Kidney epithelial cell (primary cell): Measurements from ENCODE around the gene CRKL. TPM values are rescaled to one million over a fixed set of nuclear protein-coding genes. Genes with fewer than 3 reads are reported as not detected.

ENCODE experiments used
- DNase-seq: peaks from one replicate; pipeline ENCODE4 v3.0.0-alpha.2; 2010; ENCODE audit warnings: low read depth
- H3K27me3 ChIP-seq: 2 replicates; pipeline ENCODE4 v1.6.0; 2011; ENCODE audit warnings: low read length; ENCODE audit not compliant: control insufficient read depth, insufficient read depth
- H3K36me3 ChIP-seq: 2 replicates; pipeline ENCODE4 v1.5.1; 2011; ENCODE audit warnings: low read length; ENCODE audit not compliant: control insufficient read depth, insufficient read depth
- H3K4me3 ChIP-seq: 2 replicates; pipeline ENCODE4 v1.5.1; 2011; ENCODE audit warnings: low read depth, mild to moderate bottlenecking, control low read depth, low read length
- CTCF ChIP-seq: IDR thresholded peaks from 2 replicates; pipeline ENCODE4 v1.5.1; 2011; ENCODE audit warnings: mild to moderate bottlenecking, moderate library complexity, low read length, control low read depth, inconsistent platforms; ENCODE audit not compliant: insufficient read depth, poor library complexity, severe bottlenecking
- total RNA-seq: library from RNA; depleted of rRNA; stranded (reverse); fragments of >200 nt; gene quantifications from 2 replicates; pipeline ENCODE4 v1.2.3, GENCODE V29; 2015

CRKL gene
- total RNA-seq, 1 donor from 2014 or later, result 47.7 TPM

GRCh38 chr22:20995329-20996030, 78.3 kb downstream of the CRKL start:
- Histone ChIP-seq H3K27me3 (no peaks in the 10 kb centered on the region), H3K36me3 (peaks cover 5% of the 10 kb centered on the region), H3K4me3 (no peak overlapping the region)
- DNase-seq, result no peak
- TF ChIP-seq CTCF, result no peak

- no peak for DNase-seq
- Histone ChIP-seq H3K36me3 (peaks cover 5% of the 10 kb centered on the region), H3K4me3 (no peak overlapping the region), H3K27me3 (no peaks in the 10 kb centered on the region)
- no peak for TF ChIP-seq CTCF
These were observed 78.8 kb downstream of the CRKL start for GRCh38 chr22:20996031-20996410.

- H3K27me3 ChIP-seq, result no peaks in the 10 kb centered on the region
- no peak overlapping the region for H3K4me3 ChIP-seq
- TF ChIP-seq CTCF, result no peak
- no peak for DNase-seq
- H3K36me3 ChIP-seq, result peaks cover 5% of the 10 kb centered on the region
These were observed 79.7 kb downstream of the CRKL start for GRCh38 chr22:20996598-20997535.

- TF ChIP-seq CTCF, result no peak
- Histone ChIP-seq H3K27me3 (no peaks in the 10 kb centered on the region), H3K36me3 (peaks cover 5% of the 10 kb centered on the region), H3K4me3 (no peak overlapping the region)
- no peak for DNase-seq
These were observed 80.5 kb downstream of the CRKL start for GRCh38 chr22:20997536-20998257.

- no peak for DNase-seq
- Histone ChIP-seq H3K4me3 (no peak overlapping the region), H3K36me3 (peaks cover 5% of the 10 kb centered on the region), H3K27me3 (no peaks in the 10 kb centered on the region)
- TF ChIP-seq CTCF, result no peak
These were observed 81.5 kb downstream of the CRKL start for GRCh38 chr22:20998411-20999336.
